GM19468 (cell line): Measurements from ENCODE around the gene GNGT2.

ENCODE experiments used
- ATAC-seq: cut with Tn5 transposase; IDR thresholded peaks from one replicate; pipeline ENCODE4 v1.9.1; 2021; ENCODE audit warnings: mild to moderate bottlenecking, moderate library complexity, moderate number of reproducible peaks; ENCODE audit not compliant: unreplicated experiment; ENCODE audit errors: extremely low read depth

Gene GNGT2

DNA sequence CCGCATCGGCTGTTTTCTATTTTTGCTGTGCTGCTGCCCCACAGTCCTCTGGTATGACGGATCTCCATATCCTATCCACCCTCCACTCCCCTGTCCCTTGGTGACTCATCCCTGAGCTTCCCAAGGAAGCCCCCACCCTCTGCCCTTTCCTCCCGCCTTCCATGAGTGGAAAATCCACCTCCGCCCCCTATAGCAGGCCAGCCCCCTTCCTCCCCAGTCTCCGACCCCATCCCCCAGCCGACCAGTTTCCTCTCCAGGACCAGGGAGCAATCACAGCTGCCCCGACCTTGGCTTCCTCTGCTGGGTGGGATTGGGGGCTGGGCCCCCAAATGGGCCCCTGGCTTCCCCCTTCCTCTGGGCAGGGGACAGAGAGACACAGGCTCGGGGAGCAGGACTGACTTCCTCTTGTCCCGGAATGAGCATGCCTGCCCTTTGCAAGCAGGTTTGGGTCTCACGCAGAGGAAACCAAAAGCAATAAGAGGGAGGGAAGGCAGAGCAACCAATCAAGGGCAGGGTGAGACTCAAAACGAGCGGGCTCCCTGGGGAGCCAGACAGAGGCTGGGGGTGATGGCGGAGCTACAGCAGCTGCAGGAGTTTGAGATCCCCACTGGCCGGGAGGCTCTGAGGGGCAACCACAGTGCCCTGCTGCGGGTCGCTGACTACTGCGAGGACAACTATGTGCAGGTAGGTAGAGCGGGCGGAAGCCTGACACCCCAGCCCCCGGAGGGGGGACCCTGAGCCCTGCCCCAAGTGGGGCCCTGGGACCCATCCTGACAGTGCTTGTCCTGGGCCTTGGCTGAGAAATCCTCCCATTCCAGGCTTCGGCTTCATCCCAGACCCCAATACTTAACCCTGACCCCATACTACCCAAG, at the start of gene GNGT2, which contains the start of gene ABI3:
Gene GNGT2 (minus strand): TSS at position 417 of the 872 bp plus-strand sequence. CDS start 3,152 bp downstream, outside the sequence.
Gene ABI3 (plus strand): TSS at position 550 of the 872 bp plus-strand sequence. CDS start 18 bp downstream, at position 568.
- ATAC-seq = peak; percentile 55

DNA sequence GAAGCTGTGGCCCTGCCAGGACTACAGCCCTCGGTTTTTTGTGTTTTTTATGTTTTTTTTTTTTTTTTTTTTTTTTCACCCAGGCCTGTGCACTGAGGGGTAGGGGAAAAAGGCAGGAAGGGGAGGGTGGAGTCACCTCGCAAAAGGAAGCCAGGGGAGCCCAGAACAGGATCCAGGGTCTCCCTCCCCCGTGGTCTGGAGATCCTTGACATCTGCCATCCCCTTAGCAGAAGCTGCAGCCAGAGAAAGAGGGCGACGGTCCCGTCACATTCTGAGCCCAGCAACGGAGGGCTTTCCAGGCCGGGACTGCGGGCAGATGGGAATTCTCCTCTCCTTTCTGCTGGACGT, 49.3 kb upstream of the GNGT2 start:
- ATAC-seq = no peak

DNA sequence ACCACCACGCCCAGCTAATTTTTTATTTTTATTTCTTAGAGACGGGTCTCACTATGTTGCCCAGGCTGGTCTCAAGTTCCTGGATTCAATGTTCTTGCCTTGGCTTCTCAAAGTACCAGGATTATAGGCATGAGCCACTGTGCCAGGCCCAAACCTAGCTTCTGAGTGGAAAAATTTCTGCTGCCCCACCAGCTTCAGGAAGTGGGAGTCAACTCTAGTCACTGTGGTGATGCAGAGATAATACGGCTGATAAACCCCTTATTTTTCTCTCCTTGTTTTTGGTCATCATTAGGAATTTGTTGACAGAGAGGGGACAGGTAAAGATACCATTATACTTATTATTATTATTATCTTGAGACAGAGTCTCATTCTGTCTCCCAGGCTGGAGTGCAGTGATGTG, 48.0 kb upstream of the GNGT2 start:
- no peak for ATAC-seq

DNA sequence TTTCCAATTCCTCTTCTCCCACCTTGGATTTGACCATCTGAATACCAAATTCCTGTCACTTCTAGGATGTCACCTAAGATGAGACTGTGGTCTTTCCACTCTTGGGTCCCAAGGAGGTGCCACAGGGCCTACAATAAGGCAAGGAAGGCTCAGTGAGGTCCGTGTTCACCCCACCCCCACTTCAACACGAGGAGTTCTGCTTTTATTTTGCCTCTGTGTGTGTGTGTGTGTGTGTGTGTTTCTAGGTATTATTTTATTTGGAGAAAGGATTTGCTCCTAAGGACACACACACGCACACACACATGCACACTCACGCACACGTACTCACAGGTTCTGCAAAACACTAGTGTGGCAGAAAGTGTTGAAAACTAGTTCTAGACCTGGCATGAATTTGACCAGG, 44.8 kb upstream of the GNGT2 start:
- no peak for ATAC-seq

DNA sequence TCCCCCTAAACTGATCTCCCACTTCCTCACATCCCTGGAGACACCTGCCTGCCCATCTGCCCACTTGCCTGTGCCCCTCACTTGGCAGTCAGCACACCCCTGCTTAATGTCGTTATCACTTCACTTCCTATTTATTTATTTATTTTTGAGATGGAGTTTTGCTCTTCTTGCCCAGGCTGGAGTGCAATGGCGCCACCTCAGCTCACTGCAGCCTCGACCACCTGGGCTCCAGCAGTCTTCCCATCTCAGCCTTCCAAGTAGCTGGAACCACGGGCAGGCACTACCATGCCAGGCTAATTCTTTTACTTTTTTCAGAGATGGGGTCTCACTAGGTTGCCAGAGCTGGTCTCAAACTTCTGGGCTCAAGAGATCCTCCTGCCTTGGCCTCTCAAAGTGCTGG, 43.7 kb upstream of the GNGT2 start:
- no peak for ATAC-seq

DNA sequence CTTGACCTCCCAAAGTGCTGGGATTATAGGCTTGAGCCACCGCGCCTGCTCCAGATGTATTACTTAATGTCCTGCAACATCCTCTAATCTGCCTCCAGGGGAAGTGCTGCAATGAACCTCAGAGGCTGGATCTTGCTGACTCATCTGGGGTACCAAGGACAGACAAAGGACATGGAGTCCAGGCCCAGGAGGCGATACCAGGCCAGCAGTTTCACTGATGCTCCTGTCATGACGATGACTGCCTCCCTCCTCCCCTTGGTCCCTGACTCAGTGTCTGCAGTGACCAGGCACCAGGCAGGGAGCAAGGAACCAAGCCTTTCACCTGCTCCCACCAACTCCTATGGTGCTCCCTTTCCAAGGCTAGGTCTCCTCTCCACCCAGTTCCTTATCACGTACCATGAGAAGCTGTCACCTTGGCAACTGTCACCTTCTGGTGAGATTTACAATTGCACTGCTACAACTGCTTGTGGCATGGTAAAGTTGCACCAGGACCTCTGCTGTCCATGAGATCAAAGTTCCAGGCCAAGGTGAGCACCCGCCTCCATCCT, 41.8 kb upstream of the GNGT2 start:
- no peak for ATAC-seq

DNA sequence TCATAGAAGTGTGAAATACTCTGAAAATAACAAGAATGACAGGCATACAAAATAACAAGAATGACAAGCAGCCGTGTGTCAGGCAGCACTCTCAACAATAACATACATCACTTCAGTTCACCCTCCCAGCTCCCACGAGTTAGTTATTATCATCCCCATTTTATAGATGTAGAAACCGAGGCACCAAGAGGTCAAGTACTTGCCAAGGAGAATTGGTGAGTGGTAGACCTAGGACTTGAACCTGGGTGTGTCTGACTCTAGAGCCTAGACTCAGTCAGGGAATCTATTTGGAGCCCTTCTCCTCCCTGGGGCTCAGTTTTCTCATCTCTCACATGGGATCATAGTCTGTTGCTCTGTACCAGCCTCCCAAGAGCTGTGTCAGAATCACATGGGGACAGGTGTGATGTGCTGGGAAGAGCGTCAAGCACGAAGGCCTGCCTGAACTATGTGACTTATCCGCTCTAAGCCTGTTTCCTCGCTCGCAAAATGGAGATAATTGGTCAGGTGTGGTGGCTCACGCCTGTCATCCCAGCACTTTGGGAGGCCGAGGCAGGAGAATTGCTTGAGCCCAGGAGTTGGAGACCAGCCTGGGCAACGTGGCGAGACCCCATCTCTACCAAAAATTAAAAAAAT, 39.6 kb upstream of the GNGT2 start:
- no peak for ATAC-seq

DNA sequence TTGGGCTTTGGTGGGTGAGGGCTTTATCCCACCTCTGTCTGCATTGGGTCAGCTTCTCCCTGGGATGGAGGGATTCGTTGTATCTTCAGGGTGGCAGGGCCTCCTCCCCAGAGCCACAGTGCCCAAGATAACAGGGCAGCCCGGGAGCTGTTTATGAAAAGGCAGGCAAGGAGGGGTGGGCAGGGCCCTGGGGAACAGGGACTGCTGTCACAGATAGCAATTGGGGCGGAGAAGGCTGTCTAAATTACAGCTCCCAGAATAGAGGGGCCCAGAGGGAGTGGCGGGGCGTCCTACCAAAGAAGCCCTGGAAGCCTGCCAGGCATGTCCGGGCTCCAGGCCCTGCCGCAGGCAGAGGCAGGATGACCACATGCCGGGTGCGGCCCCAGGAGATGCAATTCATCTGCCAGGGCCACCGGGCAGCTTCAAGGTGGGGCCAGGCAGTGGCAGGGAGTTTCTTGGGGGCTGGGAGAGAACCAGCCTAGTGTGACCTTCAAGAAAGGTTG, 39.0 kb upstream of the GNGT2 start:
- ATAC-seq = no peak

DNA sequence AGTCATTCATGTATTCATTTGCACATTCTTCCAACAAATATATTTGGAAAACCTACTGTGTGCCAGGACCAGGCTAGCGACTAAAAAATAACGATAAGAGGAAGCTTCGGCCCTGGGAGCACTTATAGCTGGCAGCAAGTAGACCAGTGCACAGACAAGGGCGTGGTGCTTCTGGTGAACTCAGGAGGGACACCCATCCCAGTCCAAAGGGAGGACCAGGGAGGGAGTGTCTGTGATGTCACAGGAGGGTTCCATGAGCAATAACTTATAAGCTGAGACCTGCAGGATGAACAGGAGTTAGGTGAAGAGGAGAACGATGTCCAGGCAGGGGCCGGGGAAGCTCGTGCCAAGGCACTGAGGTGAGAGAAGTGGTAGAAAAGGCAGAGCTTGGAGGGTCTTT, 37.6 kb upstream of the GNGT2 start:
- no peak for ATAC-seq

DNA sequence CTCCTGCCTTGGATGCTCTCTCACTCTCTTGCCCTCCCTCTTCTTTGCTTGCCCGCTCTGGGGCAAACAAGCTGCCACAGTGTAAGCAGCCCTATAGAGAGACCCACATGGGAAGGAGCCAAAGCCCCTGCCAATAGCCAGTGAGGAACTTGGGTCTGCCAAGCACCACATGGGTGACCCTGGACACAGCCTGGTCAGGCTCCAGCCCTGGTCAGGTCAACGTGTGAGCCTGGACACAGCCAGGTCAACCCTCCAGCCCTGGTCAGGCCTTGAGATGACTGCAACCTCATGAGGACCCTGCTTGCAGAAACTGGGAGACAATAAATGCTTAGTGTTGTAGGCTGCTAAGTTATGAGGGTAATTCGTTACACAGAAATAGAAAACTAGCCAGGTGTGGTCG, 34.5 kb upstream of the GNGT2 start:
- ATAC-seq = no peak

DNA sequence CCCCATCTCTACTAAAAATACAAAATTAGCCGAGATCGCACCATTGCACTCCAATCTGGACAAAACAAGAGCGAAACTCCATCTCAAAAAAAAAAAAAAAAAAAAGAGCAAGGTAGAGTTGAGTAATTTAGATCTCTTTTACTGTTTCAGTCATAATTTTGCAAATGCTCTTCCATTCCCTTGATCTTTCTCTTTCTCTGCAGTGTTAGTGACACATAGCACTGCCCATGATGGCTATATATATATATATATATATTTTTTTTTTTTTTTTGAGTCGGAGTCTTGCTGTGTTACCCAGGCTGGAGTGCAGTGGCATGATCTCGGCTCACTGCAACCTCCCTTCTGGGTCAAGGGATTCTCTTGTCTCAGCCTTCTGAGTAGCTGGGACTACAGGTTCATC, 32.4 kb upstream of the GNGT2 start:
- no peak for ATAC-seq

DNA sequence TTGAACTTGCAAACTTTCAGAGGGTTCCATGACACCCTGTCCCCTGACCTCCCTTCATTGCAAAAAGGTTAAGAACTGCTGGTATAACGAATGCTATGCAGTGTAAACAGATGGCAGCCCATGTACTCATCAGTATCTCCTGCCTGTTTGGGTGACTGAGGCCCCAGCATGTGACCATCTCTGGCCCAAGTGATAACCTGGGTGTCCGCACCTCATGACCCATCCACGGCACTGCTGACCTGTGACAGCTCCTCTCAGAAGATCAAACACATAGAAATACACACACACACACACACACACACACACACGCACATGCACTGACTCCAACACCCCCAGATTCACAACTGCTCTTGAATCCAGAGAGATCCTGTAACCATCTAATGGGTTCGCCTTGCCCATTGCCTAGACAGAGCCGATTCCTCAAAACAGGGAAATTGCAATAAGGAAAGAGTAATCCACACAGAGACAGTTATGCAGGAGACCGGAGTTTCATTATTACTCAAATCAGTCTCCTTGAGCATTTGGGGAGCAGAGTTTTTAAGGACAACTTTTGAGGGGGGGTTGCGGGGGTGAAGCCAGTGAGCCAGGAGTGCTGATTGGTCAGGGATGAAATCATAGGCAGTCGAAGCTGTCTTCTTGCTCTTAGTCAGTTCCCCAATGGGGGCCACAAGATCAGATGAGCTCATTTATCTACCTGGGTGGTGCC, 31.5 kb upstream of the GNGT2 start:
- no peak for ATAC-seq

DNA sequence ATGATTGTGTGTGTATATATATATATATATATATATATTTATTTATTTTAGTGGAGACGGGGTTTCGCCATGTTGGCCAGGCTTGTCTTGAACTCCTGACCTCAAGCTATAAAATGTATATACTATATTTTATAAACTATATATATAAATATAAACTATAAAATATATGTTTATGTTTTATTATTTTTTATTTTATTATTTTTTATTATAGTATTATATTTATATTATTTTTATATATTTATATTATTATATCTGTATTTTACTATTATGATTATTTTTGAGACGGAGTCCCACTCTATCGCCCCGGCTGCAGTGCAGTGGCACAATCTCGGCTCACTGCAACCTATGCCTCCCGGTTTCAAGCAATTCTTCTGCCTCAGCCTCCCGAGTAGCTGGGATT, 30.7 kb upstream of the GNGT2 start:
- ATAC-seq = no peak

DNA sequence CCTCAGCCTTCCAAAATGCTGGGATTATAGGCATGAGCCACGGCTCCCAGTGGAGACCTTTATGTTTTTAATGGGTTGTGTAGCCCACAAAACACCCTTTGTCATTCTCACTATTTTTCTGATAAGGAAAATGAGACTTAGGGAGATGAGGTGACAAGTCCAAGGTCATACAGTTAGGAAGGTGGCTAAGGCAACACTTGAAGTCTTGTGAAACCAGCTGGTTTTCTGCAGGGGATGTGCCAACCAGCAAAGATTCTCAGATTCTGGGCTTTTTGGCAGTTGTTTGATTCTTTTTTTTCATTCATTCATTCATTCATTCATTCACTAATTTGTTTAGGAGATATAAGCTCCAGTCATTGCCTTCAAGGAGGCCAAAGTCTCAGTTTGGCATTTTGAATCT, 30.2 kb upstream of the GNGT2 start:
- no peak for ATAC-seq

DNA sequence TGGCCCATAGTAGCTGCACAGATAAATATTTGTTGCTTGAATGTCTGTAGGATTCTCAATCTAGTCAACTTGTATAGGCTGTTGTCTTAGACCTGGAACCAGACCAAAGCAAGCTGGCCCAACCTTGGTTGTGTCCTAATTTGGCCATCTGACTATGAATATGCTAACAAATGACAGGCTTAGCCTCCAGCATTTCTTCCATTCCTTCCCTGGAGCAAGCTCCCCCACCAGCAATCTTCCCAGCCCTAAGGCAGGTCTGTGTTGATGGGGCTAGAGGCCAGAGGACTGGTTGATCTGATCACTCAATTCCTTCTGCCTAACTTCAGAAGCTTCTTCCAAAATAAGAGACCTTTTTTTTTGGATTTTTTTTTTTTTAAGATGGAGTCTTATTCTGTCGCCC, 29.6 kb upstream of the GNGT2 start:
- no peak for ATAC-seq

DNA sequence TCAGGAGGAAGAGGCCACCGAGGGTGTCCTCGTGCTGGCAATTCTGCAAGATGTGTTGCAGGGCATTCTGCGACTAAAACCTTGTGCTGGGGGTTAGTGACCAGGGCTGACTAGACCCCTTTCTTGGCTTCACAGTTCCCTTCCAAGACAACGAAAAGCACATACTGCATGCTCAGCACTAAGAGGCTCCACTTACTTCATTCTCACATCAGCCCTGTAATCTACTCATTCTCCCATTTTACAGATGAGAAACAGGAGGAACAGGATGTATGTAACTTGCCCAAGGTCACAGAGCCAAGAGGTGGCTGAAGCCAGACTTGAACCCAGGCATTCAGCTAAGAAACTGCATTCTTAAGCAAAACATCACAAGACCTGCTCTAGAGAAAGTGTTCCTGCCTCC, 25.5 kb upstream of the GNGT2 start:
- no peak for ATAC-seq

DNA sequence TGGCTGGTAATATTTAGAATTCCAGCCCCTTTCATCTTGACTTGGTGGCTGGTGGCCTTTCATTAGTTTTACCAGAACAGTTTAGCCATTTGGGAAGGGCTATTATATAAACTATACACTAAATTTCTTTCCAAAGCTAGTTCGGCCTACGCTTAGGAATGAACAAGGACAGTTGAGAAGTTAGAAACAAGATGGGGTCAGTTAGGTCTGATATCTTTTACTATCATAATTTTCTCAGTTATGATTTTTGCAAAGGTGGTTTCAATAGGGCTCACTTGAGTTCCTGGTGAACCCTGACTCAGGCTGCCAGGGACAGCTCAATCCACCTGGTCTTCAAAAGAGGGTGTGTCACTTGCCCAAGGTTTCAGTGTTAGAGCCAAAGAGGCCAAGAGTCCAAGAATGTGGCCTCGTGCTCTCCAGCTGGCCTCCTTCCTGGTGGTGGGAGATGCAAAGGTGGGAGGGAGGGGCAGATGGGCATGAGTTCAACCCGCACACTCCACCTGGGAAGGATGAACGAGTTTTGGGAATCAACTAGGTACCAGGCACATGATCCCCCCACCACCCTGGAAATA, 24.2 kb upstream of the GNGT2 start:
- no peak for ATAC-seq

DNA sequence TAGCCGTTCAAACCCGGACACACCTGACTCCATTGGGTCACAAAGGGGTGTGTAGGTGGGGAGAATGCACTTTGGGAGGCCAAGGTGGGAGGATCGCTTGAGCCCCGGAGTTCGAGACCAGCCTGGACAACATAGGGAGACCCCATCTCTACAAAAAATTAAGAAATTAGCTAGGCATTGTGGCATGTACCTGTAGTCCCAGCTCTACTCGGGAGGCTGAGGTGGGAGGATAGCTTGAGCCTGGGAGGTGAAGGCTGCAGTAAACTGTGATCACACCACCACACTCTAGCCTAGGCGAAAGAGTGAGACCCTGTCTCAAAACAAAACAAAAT, 21.2 kb upstream of the GNGT2 start:
- ATAC-seq = no peak

DNA sequence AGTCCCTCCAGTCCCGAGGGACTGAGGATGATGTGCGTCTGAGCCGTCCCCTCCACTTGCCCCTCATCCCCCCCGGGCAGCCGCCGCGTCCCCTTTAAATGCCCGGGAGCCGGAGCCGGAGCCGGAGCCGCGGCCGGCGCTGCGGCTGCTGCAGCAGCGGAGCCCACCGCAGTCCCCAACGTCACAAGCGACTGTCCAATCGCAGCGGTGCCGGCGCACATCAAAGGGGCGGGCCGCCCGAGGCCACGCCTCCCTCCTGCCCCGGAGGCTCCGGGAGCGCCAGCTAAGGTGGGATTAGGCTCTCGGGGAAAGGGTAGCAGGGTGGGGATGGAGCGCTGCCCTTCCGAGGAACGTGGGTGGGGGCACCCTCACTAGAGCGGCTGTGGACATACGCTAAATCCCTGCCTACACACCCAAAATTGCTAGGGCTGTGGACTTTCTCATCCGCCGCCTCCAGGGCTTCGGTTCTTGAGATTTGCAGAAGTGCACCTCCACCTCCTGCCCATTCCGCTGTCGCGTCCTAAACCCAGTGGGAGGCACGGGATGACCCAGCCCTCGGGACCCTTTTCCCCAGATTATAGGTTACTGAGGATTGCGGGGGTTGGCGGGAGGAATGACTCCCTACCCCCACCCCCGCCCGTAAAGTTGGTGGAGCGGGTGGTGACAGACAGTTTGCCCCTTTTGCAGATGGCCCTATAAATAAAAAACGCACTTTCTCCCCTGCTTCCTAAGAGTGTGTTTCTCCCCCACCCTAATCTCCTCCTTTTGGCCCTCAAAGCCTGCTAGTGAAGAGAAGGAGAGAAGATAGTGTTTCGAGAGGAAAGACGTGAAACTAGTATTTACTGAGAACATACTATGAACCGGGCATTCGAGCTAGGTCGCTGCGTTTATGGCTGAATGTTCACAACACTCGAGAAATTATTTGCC, 20.5 kb upstream of the GNGT2 start, which contains the start of gene PHOSPHO1:
Gene PHOSPHO1 (minus strand): TSS at position 152 of the 927 bp plus-strand sequence. CDS start 4,096 bp downstream, outside the sequence.
- ATAC-seq = no peak
